ENCODE measurements around the gene DHX15. TPM values are rescaled to one million over a fixed set of nuclear protein-coding genes. Genes with fewer than 3 reads are reported as not detected.

The DHX15 gene
- total RNA-seq (10 to 100 TPM; 61.9 to 78.6 (median 65.2) TPM), polyA plus RNA-seq (37.8 TPM)
- long read RNA-seq, donor 1, transcript DHX15-201 (14 exons, 2,994 nt): major isoform, 116 of 130 reads
- long read RNA-seq, donor 1, partial matches to known transcripts: 10 of 130 reads
- long read RNA-seq, donor 1, other reads (novel, unspliced or antisense): 4 of 130 reads
- long read RNA-seq, donor 2, transcript DHX15-201 (14 exons, 2,994 nt): major isoform, 44 of 51 reads
- long read RNA-seq, donor 2, partial matches to known transcripts: 5 of 51 reads
- long read RNA-seq, donor 2, other reads (novel, unspliced or antisense): 2 of 51 reads
- long read RNA-seq, donor 3, transcript DHX15-201 (14 exons, 2,994 nt): major isoform, 352 of 425 reads
- long read RNA-seq, donor 3, partial matches to known transcripts: 36 of 425 reads
- long read RNA-seq, donor 3, other reads (novel, unspliced or antisense): 34 of 425 reads
- long read RNA-seq, donor 4, transcript DHX15-201 (14 exons, 2,994 nt): major isoform, 42 of 52 reads
- long read RNA-seq, donor 4, partial matches to known transcripts: 8 of 52 reads
- long read RNA-seq, donor 4, other reads (novel, unspliced or antisense): 2 of 52 reads

DNA sequence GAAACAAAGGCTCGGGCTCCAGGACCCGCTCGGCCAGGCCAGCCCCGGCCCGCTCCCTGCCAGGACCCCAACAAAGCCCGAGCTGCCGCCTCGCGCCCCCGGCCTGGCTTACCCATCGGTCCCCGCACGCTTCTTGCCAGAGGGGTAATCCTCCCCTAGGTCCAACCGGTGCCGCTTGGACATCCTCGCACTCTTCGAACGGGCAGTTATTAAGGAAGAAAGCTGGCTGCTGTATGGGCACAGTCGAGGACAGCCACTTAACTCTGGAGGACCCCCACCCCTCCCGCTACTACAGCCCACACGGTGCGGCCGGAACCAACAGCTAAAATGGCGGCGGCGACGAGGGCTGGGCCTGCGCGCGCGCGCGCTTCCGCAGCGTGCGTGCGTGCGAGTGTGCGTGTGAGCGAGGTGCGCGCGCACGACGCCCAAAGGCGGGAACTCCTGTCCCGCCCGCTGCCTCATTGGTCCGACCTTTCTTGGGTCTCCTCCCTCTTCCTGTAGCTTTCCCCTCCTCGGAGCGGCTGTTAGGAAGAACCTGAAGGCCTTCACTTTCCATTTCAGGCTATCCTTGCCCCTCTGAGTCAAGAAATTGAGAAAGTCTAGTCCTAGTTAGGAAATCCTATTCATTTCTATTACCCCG is at the start of gene DHX15:
TSS of gene DHX15 (minus strand) at position 344 of the 640 bp plus-strand sequence. CDS start at position 183, 161 bp downstream.
- Histone ChIP-seq H3K27me3 (ENCODE audit: control insufficient read depth, insufficient read depth) (no peaks in the 10 kb centered on the region), H3K4me3 (ENCODE audit: low read length) (peak within 1 kb of the TSS; percentile 80), H3K4me1 (ENCODE audit: control insufficient read depth, insufficient read depth, low read length) (no peaks in the 10 kb centered on the region), H3K9me3 (ENCODE audit: control insufficient read depth, low read length) (no peaks in the 10 kb centered on the region), H3K27ac (ENCODE audit: low read length) (peak within 1 kb of the TSS; percentile 90)
- under 1% methylated on average over 52 of the region's 52 CpGs for WGBS
- DNase-seq (peak; percentile 97 to 99 (median 98)), ATAC-seq (peak; percentile 97 to 98)
- intact Hi-C loops (cut with DNase I): no loop called here

- H3K4me3 ChIP-seq (ENCODE audit: low read length): no peak overlapping the region
- intact Hi-C loops (cut with DNase I): no loop called here
- H3K27ac ChIP-seq (ENCODE audit: low read length): no peak overlapping the region
- ATAC-seq: no peak
- WGBS: 91% methylated on average over 2 of the region's 2 CpGs
- H3K4me1 ChIP-seq (ENCODE audit: control insufficient read depth, insufficient read depth, low read length): no peaks in the 10 kb centered on the region
- DNase-seq: no peak
- no peaks in the 10 kb centered on the region for H3K27me3 ChIP-seq (ENCODE audit: control insufficient read depth, insufficient read depth)
- H3K9me3 ChIP-seq (ENCODE audit: control insufficient read depth, low read length): no peaks in the 10 kb centered on the region
Measured at GRCh38 chr4:24632011-24632410, 47.7 kb upstream of the DHX15 start.

DNA sequence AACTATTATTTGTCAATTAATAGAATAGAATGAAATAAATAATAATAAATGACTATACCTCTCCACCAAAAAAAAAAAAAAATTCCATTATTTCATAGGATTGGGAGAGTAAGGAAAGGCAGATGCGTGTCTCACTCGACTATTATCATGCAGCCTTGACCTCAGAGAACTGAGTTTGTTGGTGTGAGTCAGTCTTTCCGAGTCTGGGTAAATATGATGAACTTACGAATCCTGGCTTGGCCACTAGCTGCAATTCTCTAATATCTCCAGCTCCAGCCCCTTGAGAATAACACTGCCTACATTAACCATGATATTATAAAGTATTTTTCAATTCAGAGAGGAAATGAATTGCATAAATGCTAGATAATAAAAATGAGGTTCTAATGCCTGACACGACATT is 46.6 kb upstream of the DHX15 start:
- Histone ChIP-seq H3K9me3 (ENCODE audit: control insufficient read depth, low read length) (no peaks in the 10 kb centered on the region), H3K4me1 (ENCODE audit: control insufficient read depth, insufficient read depth, low read length) (no peaks in the 10 kb centered on the region), H3K27ac (ENCODE audit: low read length) (no peak overlapping the region), H3K4me3 (ENCODE audit: low read length) (no peak overlapping the region), H3K27me3 (ENCODE audit: control insufficient read depth, insufficient read depth) (no peaks in the 10 kb centered on the region)
- intact Hi-C loops (cut with DNase I): no loop called here
- DNase-seq (no peak), ATAC-seq (peak; percentile 43 to 65)
- WGBS: 35% methylated on average over 5 of the region's 5 CpGs

- Histone ChIP-seq H3K4me3 (ENCODE audit: low read length) (no peak overlapping the region), H3K4me1 (ENCODE audit: control insufficient read depth, insufficient read depth, low read length) (no peaks in the 10 kb centered on the region), H3K9me3 (ENCODE audit: control insufficient read depth, low read length) (no peaks in the 10 kb centered on the region), H3K27ac (ENCODE audit: low read length) (no peak overlapping the region), H3K27me3 (ENCODE audit: control insufficient read depth, insufficient read depth) (no peaks in the 10 kb centered on the region)
- DNase-seq: no peak
- no peak for ATAC-seq
- intact Hi-C loops (cut with DNase I): no loop called here
- WGBS: 61% methylated on average over 2 of the region's 2 CpGs
Measured at GRCh38 chr4:24625091-24625490, 40.7 kb upstream of the DHX15 start.

DNA sequence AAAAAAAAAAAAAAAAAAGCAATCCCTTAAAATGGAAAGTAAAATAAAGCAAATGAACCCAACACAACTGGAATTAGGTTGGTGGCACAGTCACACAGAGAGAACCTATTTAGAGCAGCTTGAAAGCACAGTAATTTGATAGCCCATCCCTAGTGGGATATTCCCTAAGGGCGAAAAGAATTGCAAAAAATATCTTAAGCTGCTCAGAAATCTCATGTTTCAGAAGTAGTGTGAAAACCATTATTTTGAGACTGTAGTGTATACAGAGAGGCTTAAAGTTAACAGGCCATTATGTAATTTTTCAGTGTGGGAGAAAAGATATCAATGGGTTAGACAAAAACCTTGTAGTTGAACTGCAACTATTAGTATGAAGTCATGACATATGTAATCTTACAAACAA is 40.0 kb upstream of the DHX15 start:
- intact Hi-C loops (cut with DNase I): no loop called here
- Histone ChIP-seq H3K27ac (ENCODE audit: low read length) (no peak overlapping the region), H3K27me3 (ENCODE audit: control insufficient read depth, insufficient read depth) (no peaks in the 10 kb centered on the region), H3K9me3 (ENCODE audit: control insufficient read depth, low read length) (no peaks in the 10 kb centered on the region), H3K4me3 (ENCODE audit: low read length) (no peak overlapping the region), H3K4me1 (ENCODE audit: control insufficient read depth, insufficient read depth, low read length) (no peaks in the 10 kb centered on the region)
- ATAC-seq (no peak), DNase-seq (no peak)
- 46% methylated on average over 1 of the region's 1 CpG for WGBS

- no peaks in the 10 kb centered on the region for H3K9me3 ChIP-seq (ENCODE audit: control insufficient read depth, low read length)
- no peaks in the 10 kb centered on the region for H3K4me1 ChIP-seq (ENCODE audit: control insufficient read depth, insufficient read depth, low read length)
- ATAC-seq: no peak
- WGBS: 78% methylated on average over 3 of the region's 3 CpGs
- intact Hi-C loops (cut with DNase I): no loop called here
- DNase-seq: no peak
- H3K27ac ChIP-seq (ENCODE audit: low read length): no peak overlapping the region
- no peak overlapping the region for H3K4me3 ChIP-seq (ENCODE audit: low read length)
- H3K27me3 ChIP-seq (ENCODE audit: control insufficient read depth, insufficient read depth): no peaks in the 10 kb centered on the region
Measured at GRCh38 chr4:24622146-24622834, 37.9 kb upstream of the DHX15 start.

DNA sequence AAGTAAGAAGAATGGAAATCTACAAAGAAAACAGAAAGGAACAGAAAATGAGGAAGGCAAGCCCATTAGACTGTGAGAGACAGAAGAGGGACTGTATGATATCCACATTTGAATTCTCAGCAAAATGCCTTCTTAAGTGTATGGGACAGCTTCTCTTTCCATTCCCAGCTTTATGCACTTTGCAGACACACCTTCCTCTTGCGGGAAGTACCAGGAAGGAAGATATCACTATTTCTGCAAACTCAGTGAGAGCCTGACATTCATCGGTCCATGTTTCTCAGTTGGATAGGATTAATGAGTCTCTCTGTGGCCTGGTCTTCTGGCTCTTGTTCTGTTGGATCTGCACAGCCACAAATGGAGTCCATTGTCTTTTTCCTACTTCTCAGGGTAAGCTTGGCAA is 31.6 kb upstream of the DHX15 start:
- Histone ChIP-seq H3K9me3 (ENCODE audit: control insufficient read depth, low read length) (no peaks in the 10 kb centered on the region), H3K27me3 (ENCODE audit: control insufficient read depth, insufficient read depth) (no peaks in the 10 kb centered on the region), H3K27ac (ENCODE audit: low read length) (no peak overlapping the region), H3K4me1 (ENCODE audit: control insufficient read depth, insufficient read depth, low read length) (no peaks in the 10 kb centered on the region), H3K4me3 (ENCODE audit: low read length) (no peak overlapping the region)
- 85% methylated on average over 2 of the region's 2 CpGs for WGBS
- ATAC-seq: no peak
- no peak for DNase-seq
- intact Hi-C loops (cut with DNase I): no loop called here

DNA sequence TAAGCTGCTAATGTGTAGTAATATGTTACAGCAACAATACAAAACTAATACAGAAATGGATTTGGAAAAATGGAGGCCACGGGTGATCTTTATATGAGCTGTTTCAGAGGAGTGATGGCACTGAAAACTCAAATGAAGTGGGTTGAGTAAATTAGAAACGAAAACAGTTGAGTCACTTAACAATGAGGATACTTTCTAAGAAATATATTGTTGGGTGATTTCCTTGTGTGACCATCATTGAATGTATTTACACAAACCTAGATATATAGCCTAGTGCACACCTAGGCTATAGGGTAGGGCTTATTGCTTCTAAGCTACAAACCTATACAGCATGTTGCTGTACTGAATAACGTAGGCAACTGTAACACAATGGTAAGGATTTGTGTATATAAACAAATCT is 30.5 kb upstream of the DHX15 start:
- Histone ChIP-seq H3K4me3 (ENCODE audit: low read length) (no peak overlapping the region), H3K27me3 (ENCODE audit: control insufficient read depth, insufficient read depth) (no peaks in the 10 kb centered on the region), H3K9me3 (ENCODE audit: control insufficient read depth, low read length) (no peaks in the 10 kb centered on the region), H3K27ac (ENCODE audit: low read length) (no peak overlapping the region), H3K4me1 (ENCODE audit: control insufficient read depth, insufficient read depth, low read length) (no peaks in the 10 kb centered on the region)
- DNase-seq: no peak
- ATAC-seq: no peak
- 86% methylated on average over 3 of the region's 3 CpGs for WGBS
- intact Hi-C loops (cut with DNase I): no loop called here

DNA sequence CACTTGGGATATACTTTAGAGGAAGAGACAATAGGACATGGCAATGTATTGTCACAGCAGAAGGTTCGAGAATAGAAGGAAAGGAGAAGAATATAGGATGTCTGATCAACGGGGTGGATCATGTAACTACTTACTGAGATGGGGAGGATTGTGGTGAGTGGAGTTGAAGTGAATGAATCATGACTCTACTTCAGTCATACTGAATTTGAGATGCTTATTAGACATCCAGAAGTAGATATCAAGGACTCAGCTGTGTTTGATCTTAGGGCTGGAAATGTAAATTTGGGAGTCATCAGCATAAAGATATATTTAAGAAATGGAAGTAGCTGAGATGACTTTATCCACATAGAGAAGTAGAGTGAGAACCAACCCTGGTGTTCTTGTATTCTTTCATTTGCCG is 29.1 kb upstream of the DHX15 start:
- intact Hi-C loops (cut with DNase I): no loop called here
- Histone ChIP-seq H3K4me3 (ENCODE audit: low read length) (no peak overlapping the region), H3K27ac (ENCODE audit: low read length) (no peak overlapping the region), H3K4me1 (ENCODE audit: control insufficient read depth, insufficient read depth, low read length) (no peaks in the 10 kb centered on the region), H3K27me3 (ENCODE audit: control insufficient read depth, insufficient read depth) (no peaks in the 10 kb centered on the region), H3K9me3 (ENCODE audit: control insufficient read depth, low read length) (no peaks in the 10 kb centered on the region)
- 87% methylated on average over 3 of the region's 3 CpGs for WGBS
- ATAC-seq (no peak), DNase-seq (no peak)

GRCh38 chr4:24611575-24611974 is 27.2 kb upstream of the DHX15 start:
- Histone ChIP-seq H3K27ac (ENCODE audit: low read length) (no peak overlapping the region), H3K4me3 (ENCODE audit: low read length) (no peak overlapping the region), H3K4me1 (ENCODE audit: control insufficient read depth, insufficient read depth, low read length) (no peaks in the 10 kb centered on the region), H3K27me3 (ENCODE audit: control insufficient read depth, insufficient read depth) (no peaks in the 10 kb centered on the region), H3K9me3 (ENCODE audit: control insufficient read depth, low read length) (no peaks in the 10 kb centered on the region)
- DNase-seq (peak in 2 of 3 donors; percentile 26 to 48), ATAC-seq (peak; percentile 77 to 85)
- intact Hi-C loops (cut with DNase I): no loop called here
- WGBS: 68% methylated on average over 11 of the region's 11 CpGs

DNA sequence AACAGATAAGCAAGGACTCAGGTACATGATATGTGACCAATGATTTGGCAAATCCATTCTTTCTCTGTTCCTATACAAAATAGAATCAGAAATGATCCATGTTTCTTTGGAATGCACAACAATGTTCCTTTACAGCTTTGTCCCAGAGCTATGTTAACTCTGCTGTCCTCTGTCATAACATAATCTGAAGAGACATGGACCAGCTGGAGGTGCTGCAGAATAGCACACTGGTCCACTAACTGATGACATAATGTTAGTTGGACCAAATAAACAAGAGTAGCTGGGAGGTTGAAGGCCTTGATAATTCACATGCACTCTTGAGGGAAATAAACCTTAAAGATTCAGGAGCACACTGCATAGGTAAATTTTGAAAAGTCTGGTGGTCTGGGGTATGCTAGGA is 23.0 kb upstream of the DHX15 start:
- no peaks in the 10 kb centered on the region for H3K4me1 ChIP-seq (ENCODE audit: control insufficient read depth, insufficient read depth, low read length)
- H3K4me3 ChIP-seq (ENCODE audit: low read length): no peak overlapping the region
- no peak overlapping the region for H3K27ac ChIP-seq (ENCODE audit: low read length)
- no peaks in the 10 kb centered on the region for H3K9me3 ChIP-seq (ENCODE audit: control insufficient read depth, low read length)
- intact Hi-C loops (cut with DNase I): no loop called here
- no peaks in the 10 kb centered on the region for H3K27me3 ChIP-seq (ENCODE audit: control insufficient read depth, insufficient read depth)
- ATAC-seq: peak in 1 of 2 donors; percentile 44
- DNase-seq: no peak

All from right cardiac atrium (tissue), 5 donors.